HG02870 (cell line): ENCODE measurements around the gene CDK7.

Source experiments
- ATAC-seq: cut with Tn5 transposase; IDR thresholded peaks from one replicate; pipeline ENCODE4 v1.9.1; 2021; ENCODE audit warnings: mild to moderate bottlenecking, moderate library complexity; ENCODE audit not compliant: unreplicated experiment

The CDK7 gene

DNA sequence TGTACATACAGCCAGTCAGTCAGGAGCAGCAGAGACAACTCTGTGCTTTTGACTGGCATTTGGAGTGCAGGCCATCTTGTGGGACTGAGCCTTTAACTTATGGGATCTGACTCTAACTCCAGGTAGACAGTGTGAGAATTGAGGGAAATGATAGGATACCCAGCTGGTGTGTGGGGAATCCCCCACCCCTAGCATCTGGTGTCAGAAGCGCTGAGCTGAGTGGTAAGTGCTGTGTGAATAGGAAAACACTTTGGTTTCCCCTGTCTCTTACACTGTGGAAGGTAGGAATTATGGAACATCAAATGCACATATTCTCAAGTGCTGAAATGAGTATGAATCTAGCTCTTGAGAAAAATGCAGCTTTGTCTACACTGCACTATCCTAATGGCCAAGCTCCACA is 54.0 kb downstream of the CDK7 start:
- no peak for ATAC-seq

DNA sequence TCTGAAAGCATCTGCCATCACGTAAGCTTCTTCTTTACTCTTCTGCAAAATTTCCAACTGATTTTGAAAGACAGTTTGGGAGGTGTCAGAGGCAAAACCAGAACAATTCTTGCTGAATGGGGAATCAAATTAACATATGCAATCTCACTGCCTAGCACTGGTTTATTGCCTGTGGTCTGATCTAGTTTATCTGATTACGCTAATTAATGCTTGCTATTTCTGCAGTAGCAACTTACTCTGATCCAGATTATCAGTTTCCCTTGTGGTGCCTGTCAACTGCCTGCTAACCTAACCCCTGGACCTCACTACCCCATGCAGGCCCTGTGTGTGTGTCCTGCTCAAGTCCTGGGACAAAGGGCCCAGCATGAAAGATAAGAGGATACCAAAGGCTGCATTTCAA is 57.6 kb downstream of the CDK7 start:
- no peak for ATAC-seq

DNA sequence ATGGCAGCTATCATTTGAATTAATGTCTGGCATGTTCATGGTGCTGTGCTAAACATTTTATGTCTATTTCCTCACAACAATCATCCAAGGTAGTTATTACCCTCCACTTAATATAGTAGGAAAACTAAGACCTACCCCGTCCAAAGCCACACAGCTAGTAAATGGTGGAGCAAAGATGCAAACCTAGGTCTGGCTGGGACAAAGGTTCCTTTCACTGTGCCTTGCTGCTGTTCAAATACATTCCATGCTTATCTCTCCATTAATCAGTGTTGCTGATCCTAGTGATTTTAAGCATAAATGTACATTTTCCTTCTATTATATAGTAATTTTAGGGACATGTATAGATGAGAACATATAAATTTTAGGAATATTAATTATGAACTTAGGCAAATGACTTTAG is 59.2 kb downstream of the CDK7 start:
- no peak for ATAC-seq

DNA sequence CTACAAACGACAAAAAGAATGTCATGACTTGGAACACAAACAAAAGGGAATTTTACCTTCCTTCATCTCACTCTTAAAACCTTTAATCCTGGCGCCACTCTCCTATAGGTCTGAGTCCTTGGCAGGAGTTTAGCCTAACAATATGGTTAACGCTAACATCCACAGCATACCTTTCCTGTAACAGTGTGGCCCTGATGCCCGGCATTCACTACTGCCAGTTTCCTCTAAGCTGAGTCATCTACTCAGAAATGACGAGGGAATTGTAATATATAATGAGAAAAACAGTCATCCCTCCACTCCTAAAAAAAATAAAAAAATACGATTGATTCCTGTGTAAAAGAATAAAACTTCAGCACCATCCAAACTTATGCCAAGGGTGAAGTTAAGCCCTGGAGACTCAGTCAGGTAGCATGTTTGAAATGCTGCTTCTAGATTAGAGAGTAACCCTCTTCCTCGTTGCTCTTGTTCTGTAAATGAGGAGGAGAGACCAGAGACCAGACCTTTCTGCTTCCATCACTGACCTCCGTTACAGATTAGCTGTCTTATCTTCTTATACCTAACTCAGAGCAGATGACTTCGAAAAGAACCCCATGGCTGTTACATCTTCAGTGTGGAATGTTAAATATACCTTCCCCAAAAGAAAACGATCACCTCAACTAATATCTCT is 60.5 kb downstream of the CDK7 start:
- ATAC-seq, result no peak

DNA sequence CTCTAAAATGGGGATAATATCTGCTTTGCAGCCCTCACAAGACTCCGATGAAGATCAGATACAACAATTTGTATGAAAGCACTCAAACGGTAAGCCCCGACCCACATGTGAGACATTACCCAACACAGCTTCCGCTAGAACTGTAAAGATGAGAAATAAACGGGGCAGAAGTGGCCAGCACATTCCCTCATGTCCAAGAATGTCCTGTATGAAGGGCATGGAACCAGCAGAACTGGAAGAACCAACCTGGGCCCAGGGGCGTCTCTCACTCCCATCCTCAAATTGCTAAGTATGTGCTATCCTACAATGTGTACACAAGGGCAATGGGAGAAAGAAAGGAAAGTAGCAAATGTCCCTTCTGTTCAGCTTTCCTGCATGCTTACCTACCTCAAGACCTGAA is 64.9 kb downstream of the CDK7 start:
- no peak for ATAC-seq

DNA sequence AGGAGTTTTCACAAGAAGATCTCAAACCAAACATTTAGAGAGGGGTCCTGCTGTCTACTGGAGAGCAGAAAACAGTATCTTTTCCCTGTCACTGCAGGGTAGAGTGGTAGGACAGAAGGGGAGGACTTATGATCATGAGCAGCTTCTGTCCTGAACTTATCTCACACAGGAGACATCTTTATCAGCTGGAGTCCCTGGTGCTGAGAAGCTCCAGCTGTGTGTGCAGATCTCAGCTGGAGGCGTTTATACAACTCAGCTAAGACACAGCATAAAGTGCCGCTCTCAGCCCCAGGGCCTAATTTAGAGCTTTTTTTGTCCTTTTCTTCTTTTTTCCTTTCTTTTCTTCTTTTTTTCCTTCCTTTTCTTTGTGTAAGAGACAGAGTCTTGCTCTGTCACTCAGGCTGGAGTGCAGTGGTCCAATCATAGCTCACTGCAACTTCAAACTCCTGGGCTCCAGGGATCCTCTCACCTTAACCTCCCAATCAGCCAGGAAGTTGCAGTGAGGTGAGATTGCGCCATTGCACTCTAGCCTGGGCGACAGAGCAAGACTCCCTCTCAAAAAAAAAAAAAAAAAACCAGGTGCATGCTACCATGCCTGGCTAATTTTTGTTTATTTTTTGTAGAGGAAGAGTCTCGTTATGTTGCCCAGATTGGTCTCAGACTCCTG is 66.0 kb downstream of the CDK7 start:
- no peak for ATAC-seq

DNA sequence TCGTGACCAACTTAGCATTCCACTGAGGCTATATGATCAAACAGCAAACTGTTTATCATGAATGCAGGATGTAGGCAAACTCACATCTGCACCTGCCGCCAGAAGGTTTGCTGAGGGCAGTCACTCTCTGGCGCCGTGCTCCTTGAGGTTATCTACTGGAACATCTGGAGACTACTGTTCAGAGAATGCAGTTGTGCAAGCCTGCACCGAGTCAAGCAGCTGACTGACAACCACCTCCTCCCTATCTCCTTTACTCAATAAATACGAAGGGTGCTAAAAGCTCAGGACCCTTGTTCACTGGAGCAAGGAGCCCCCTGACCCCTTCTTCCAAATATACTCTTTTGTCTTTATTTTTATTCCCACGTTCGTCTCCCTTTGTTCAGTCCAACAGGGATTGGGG is 70.8 kb downstream of the CDK7 start:
- ATAC-seq, result no peak

DNA sequence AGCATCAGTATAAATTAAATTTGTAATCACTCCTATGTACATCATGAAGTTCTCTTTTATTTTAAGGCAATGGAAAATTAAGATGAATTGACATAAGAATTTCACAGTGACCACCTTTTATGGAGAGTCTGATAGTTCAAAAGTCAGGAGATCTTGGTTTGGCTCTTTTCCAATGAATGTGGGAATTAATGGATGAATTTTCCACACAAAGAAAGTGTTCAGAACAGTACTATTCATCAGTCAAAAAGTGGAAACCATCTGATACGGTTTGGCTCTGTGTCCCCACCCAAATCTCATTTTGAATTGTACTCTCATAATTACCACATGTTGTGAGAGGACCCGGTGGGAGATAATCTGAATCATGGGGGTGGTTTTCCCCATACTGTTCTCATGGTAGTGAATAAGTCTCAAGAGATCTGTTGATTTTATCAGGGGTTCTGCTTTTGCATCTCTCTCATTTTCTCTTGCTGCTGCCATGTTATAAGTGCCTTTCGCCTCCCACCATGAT is 73.4 kb downstream of the CDK7 start:
- ATAC-seq, result no peak

DNA sequence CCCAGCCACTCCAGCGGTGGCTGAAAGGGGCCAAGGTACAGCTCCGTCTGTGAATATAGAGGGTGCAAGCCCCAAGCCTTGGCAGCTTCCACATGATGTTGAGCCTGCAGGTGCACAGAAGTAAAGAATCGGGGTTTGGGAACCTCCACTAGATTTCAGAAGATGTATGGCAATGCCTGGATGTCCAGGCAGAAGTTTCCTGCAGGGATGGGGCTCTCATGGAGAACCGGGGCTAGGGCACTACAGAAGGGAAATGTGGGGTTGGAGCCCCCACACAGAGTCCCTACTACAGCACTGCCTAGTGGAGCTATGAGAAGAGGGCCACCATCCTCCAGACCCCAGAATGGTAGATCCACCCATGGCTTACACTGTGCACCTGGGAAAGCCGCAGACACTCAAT is 74.7 kb downstream of the CDK7 start:
- ATAC-seq, result no peak

DNA sequence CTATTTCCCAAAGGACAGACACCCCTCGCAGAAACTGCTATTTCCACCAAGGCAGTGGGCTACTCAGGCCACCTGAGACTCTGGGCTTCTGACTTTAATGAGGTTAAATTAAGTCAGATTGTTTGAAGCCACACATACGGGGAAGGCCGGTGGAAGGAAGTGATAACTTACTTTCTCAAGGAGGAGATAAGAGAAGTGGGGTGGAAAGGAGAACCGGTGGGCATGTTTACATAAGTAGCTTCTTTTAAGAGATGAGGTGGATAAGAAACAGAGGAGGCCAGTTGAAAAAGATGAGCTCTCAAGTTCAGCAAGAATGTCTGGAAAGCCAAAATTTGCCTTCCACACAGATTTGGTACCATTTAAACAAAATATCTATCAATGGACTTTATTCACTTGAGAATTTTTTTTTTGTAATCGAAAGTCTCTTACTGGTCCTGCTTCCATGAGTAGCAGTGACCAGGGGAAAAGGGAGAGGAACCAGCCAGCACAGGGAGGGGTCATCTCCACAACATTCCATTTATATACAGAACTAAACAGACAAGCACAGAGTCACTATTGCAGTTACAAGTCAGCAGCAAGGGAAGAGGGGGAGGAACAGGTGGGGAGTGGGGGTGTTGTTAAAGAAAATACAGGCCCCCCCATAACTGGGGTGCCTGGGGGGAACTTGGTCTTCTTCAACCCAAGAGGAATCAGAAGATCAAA is 77.9 kb downstream of the CDK7 start:
- no peak for ATAC-seq

DNA sequence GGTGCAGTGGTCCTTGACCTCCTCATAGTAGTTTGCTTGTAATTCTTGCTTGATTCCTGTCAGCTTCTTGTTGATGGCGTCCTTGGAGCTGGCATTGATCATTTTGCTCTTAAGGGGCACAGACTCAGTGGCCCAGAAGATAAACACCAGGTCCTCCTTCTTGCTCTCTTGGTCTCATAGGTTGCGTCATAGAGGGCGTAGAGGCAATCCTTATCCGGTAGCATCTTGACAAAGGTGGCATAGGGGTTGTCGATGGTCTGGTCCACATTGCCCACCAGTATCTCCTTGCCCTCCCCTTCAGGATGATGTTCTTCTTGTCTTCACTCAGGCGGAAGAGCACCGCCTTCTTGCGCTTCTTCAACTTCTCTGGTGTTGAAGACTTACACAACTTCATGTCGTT is 78.7 kb downstream of the CDK7 start:
- no peak for ATAC-seq

DNA sequence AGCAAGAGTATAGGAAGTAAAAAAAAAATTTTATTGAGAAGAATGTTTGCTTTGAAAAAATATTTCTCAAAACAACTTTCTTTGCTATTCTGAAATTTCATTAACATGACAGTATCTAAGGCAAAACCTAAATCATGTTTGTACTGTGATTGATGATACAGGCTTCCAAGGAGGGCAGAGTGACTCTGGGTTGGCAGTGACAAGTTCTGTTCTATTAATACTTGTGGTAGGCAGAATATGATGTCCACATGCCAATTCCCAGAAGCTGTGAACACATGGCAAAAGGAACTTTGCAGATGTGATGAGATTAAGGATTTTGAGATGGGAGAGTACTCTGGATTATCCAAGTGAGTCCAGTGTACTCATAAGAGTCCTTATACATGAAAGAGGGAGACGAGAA is 81.3 kb downstream of the CDK7 start:
- no peak for ATAC-seq

DNA sequence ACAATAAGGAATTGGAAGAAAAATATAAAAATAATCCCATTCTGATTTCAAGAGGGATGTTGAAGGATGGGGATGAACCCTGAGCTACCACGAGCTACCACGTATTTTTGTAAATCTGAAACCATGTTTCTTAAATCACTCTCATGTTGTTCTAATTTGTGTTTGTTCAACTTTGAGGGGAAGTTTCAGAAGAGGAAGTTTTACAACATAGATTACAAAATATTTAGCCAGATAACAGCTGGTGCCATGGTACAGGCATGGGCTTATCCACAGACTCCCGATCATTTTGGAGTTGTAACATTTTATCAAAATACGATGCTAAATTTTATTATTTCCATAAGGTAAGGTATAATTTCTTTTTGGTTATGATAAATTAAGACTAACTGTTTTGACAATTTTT is 82.7 kb downstream of the CDK7 start:
- no peak for ATAC-seq

DNA sequence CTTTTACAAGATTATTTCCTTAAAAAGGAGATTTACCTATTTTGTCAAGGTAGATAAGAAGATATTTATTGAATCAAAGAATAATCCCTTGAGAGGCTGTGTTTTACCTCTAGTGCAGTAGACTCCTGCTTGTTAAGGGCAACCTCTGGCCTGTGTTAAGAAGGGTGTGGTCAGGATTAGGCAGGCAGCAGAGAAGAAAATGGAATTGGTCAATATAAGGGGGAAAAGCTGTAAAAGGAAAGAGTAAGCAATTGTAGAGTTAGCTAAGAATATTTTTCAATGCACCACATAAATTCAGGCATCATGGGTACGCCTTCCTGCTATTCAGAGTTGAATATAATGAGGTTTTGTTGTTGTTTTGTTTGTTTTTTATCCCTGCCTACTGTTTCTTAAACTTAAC is 91.7 kb downstream of the CDK7 start:
- no peak for ATAC-seq
